Hematopoietic multipotent progenitor cell treated with erythropoietin and hydrocortisone succinate and interleukin-3 and kit ligand, for 4 days (in vitro differentiated cells): Measurements from ENCODE around the gene PARD6B.

ENCODE experiments used
- DNase-seq: peaks from one replicate; pipeline ENCODE4 v3.0.0-alpha.2; 2015

The PARD6B gene

DNA sequence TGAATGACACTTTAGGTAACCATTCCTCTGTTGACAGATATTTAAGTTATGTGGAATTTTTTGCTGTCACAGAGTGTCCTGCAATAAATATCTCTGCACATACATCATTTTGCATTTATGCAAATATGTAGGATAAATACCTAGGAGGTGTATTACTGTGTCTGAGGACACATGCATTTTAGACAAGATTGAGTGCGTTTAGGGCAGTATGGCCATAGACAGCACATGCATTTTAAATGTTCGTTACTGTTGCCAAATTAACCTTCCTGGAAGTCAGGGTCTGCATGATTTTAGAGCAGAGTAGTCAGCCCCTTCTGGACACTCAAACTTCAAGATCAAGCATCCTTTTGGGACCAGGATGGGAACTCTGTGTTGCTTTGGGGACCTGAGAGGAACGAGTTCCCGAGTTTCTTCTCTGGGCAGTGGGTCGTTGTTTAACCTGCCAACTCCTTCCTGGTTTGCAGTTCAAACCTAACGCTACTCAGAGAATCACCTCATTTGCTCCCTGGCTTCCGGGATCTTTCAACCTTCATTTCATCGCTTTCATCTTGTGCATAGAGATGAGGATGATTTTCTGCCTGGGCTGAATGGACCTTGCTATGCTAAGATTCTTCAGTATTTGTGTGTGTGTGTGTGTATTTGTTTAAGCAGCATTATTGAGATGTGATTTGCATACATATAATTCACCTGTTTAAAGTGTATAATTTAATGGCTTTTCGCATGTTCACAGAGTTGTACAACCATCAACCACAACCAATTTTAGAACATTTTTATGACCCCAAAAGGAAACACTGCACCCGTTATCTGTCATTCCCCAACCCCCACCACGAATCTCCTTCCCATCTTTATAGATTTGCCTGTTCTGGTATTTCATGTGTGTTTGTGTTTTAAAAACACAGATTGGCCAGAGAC is 73.3 kb downstream of the PARD6B start:
- peak; percentile 51 for DNase-seq

DNA sequence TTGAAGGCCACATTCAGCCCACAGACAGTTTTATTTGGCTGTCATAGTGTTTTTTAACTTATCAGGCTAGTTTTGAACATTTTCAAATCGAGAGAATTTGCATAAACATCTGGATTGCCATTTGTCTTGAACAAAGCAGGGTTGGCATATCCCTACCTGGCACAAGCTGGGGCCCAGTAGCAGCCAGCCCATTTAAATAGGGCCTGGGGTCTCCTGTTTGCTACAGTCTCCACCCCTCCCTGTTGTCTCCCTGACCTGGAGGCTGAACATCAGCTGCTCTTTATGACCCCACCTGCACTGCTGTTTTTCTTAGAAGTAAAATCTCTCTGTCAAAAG is 73.9 kb downstream of the PARD6B start:
- DNase-seq, result no peak

- no peak for DNase-seq
These were observed 74.9 kb downstream of the PARD6B start for GRCh38 chr20:50806126-50806768.
